Colonic mucosa (tissue), 4 donors: Measurements from ENCODE around the gene BGN. TPM values are rescaled to one million over a fixed set of nuclear protein-coding genes. Genes with fewer than 3 reads are reported as not detected.

Experiments
- DNase-seq: peaks from one replicate; pipeline ENCODE4 v3.0.0-alpha.2; 2020
- H3K27ac ChIP-seq: fragments of 200-600 bp; one replicate; pipeline ENCODE4 v1.8.0; 2021
- H3K27me3 ChIP-seq: fragments of 200-600 bp; one replicate; pipeline ENCODE4 v1.8.0; 2021
- H3K36me3 ChIP-seq: fragments of 200-600 bp; one replicate; pipeline ENCODE4 v1.8.0; 2021
- H3K4me1 ChIP-seq: fragments of 200-600 bp; one replicate; pipeline ENCODE4 v1.8.0; 2021; ENCODE audit warnings: mild to moderate bottlenecking
- H3K4me3 ChIP-seq: fragments of 200-600 bp; one replicate; pipeline ENCODE4 v1.8.0; 2021
- H3K9ac ChIP-seq, 2 donors: one replicate each; pipeline ENCODE4 v1.7.0; 2013; ENCODE audit warnings: control low read depth in 2 of 2, low read depth in 2 of 2, low read length in 2 of 2
- H3K9me3 ChIP-seq: fragments of 200-600 bp; one replicate; pipeline ENCODE4 v1.8.0; 2021
- intact Hi-C: fragments of 100-400 bp; cut with DNase I; formaldehyde crosslinking; loops from one replicate; pipeline ENCODE4 v1.14.1; 2022
- total RNA-seq, 2 donors: library from RNA; stranded (reverse); fragmentation: NEBNext Ultra II Directional in 1 of 2; extraction: Animal tissue kit (Norgen Biotek cat#: 25700) in 1 of 2; gene quantifications; one replicate each; pipeline ENCODE4 v1.2.1, GENCODE V29; 2021
- TF ChIP-seq, protein P1 (sequence below): fragments of 200-600 bp; IDR thresholded peaks from one replicate; pipeline ENCODE4 v1.8.0; 2022; ENCODE audit warnings: antibody characterized with exemption, mild to moderate bottlenecking
- donor health status: healthy.
- donor health status: DM: no; HTN: no; CAD: no.
- donor health status: DM: no; HTN: no; CAD: no.

The BGN gene
- total RNA-seq, 2 donors from 2014 or later = 6.0 to 11.4 TPM

GRCh38 chrX:153486171-153486570, 8.6 kb upstream of the BGN start:
- no peak overlapping the region for H3K9ac ChIP-seq
- DNase-seq = no peak
- no peaks in the 10 kb centered on the region for H3K4me1 ChIP-seq
- no peaks in the 10 kb centered on the region for H3K27me3 ChIP-seq
- H3K9me3 ChIP-seq = no peaks in the 10 kb centered on the region
- H3K4me3 ChIP-seq = no peak overlapping the region
- no peaks in the 10 kb centered on the region for H3K36me3 ChIP-seq
- intact Hi-C loops = no loop called here
- H3K27ac ChIP-seq = no peak overlapping the region
- TF ChIP-seq, protein P1, sequence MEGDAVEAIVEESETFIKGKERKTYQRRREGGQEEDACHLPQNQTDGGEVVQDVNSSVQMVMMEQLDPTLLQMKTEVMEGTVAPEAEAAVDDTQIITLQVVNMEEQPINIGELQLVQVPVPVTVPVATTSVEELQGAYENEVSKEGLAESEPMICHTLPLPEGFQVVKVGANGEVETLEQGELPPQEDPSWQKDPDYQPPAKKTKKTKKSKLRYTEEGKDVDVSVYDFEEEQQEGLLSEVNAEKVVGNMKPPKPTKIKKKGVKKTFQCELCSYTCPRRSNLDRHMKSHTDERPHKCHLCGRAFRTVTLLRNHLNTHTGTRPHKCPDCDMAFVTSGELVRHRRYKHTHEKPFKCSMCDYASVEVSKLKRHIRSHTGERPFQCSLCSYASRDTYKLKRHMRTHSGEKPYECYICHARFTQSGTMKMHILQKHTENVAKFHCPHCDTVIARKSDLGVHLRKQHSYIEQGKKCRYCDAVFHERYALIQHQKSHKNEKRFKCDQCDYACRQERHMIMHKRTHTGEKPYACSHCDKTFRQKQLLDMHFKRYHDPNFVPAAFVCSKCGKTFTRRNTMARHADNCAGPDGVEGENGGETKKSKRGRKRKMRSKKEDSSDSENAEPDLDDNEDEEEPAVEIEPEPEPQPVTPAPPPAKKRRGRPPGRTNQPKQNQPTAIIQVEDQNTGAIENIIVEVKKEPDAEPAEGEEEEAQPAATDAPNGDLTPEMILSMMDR = no peak

DNA sequence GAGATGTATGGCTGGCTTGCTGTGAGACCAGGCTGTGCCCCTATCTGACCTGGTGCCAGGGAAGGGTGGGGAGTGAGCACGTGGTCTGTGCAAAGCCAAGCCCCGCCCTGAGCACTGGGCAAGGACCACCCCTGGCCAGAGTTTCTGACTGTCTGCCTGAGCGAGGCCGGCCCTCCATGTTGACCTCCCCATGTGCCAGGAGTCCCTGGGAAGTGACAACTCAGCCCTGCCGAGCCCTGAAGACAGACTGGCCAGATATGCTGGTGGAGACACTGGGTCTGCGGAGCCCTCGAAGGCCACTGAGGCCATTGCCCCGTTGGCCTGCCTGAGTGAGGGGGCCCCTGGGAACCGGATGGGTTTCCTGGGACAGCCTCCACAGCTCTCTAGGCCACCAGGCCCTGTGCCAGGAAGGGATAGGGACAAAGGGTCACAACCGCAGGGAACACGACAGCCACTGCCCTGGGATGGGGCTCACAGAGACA, 7.1 kb upstream of the BGN start:
- no peaks in the 10 kb centered on the region for H3K4me1 ChIP-seq
- intact Hi-C loops = no loop called here
- no peaks in the 10 kb centered on the region for H3K36me3 ChIP-seq
- TF ChIP-seq, protein P1 = no peak
- no peaks in the 10 kb centered on the region for H3K27me3 ChIP-seq
- no peak overlapping the region for H3K9ac ChIP-seq
- no peaks in the 10 kb centered on the region for H3K9me3 ChIP-seq
- H3K4me3 ChIP-seq = no peak overlapping the region
- no peak for DNase-seq
- H3K27ac ChIP-seq = no peak overlapping the region

- Histone ChIP-seq H3K27ac (no peak overlapping the region), H3K9me3 (no peaks in the 10 kb centered on the region), H3K9ac (no peak overlapping the region), H3K4me3 (no peak overlapping the region), H3K36me3 (no peaks in the 10 kb centered on the region), H3K27me3 (no peaks in the 10 kb centered on the region), H3K4me1 (no peaks in the 10 kb centered on the region)
- TF ChIP-seq, protein P1 = no peak
- intact Hi-C loops = no loop called here
- no peak for DNase-seq
Observed at GRCh38 chrX:153488231-153488914, 6.4 kb upstream of the BGN start.

DNA sequence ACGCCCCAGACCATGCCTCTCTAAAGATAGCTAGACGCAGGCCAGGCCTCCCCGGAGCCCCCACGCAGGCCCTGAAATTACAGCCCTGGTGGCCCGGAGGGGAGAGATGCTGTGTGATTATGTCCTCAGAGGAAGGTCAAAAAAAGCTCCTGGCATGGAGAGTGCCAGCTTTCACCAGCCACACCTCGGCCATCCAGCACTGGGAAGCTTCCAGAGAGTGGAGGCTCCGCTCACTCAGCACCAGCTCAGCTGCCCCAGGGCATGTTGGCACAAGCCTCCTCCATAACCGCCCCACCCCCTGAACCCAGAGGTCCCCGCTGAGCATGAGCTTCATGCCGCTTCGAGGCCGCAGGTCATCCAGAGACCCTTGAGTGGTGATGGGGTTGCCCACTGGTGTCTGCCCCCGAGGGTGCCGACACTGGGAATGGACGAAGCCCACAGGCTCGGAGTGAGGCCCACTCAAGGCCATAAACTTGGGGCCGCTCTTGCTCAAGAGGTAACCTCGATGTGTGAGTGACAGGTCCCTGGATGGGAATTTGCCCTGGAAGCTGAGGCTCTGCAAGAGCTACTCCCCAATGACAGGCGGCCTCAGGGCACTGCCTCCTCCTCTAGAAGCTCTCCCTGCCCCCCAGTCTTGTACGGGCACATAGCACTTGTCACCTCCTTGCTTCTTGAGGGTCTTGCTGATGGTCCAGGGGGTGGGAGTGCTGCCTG, 4.4 kb upstream of the BGN start:
- no peaks in the 10 kb centered on the region for H3K36me3 ChIP-seq
- TF ChIP-seq, protein P1 = no peak
- no peak overlapping the region for H3K9ac ChIP-seq
- no peaks in the 10 kb centered on the region for H3K9me3 ChIP-seq
- no peaks in the 10 kb centered on the region for H3K4me1 ChIP-seq
- intact Hi-C loops = no loop called here
- H3K27ac ChIP-seq = no peak overlapping the region
- H3K27me3 ChIP-seq = no peaks in the 10 kb centered on the region
- DNase-seq = no peak
- H3K4me3 ChIP-seq = no peak overlapping the region

DNA sequence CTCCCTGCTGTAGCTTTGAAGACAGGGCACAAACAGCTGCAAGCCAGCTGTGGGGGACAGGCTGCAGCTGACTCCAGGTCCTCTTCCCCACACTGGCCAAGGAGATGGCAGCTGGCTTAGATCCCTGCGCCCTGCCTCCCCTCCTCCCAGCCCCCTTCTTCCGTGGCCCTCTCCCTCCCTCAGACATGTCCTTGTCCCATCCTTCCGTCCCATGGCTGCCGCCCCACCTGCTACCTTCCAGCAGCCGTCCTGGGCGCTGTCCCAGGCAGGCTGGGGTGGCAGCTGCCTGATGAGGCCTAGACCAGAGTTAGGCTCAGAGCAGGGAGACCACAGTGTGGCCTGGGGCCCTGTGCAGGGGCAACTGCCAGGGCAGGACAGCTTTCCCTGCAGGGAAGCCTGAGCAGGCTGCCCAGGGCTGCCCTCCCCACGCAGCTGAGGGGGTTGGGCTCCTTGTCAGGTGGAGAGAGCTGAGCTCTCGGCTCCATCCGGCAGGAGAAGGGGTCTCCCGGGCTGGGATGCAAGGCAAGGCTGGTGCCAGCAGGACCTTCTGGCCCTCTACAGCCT, 3.3 kb upstream of the BGN start:
- no peak overlapping the region for H3K27ac ChIP-seq
- peak overlapping the region in 1 of 2 donors; percentile 24 for H3K9ac ChIP-seq
- H3K27me3 ChIP-seq = no peaks in the 10 kb centered on the region
- DNase-seq = no peak
- intact Hi-C loops = no loop called here
- TF ChIP-seq, protein P1 = no peak
- H3K9me3 ChIP-seq = no peaks in the 10 kb centered on the region
- no peaks in the 10 kb centered on the region for H3K4me1 ChIP-seq
- no peaks in the 10 kb centered on the region for H3K36me3 ChIP-seq
- no peak overlapping the region for H3K4me3 ChIP-seq
